Neural cell (in vitro differentiated cells): Measurements from ENCODE around the gene CDR2L.

Experiments used
- POLR2AphosphoS5 ChIP-seq: IDR thresholded peaks from 2 replicates; pipeline ENCODE4 v1.6.1; 2012
- TAF1 ChIP-seq: IDR thresholded peaks from 2 replicates; pipeline ENCODE4 v1.6.1; 2012; ENCODE audit warnings: low read depth
- TF ChIP-seq, protein P1 (sequence below): fragments of 450-650 bp; IDR thresholded peaks from 2 replicates; pipeline ENCODE4 v1.5.1; 2014; ENCODE audit warnings: antibody characterized with exemption, mild to moderate bottlenecking, moderate library complexity; ENCODE audit not compliant: poor library complexity, severe bottlenecking

DNA sequence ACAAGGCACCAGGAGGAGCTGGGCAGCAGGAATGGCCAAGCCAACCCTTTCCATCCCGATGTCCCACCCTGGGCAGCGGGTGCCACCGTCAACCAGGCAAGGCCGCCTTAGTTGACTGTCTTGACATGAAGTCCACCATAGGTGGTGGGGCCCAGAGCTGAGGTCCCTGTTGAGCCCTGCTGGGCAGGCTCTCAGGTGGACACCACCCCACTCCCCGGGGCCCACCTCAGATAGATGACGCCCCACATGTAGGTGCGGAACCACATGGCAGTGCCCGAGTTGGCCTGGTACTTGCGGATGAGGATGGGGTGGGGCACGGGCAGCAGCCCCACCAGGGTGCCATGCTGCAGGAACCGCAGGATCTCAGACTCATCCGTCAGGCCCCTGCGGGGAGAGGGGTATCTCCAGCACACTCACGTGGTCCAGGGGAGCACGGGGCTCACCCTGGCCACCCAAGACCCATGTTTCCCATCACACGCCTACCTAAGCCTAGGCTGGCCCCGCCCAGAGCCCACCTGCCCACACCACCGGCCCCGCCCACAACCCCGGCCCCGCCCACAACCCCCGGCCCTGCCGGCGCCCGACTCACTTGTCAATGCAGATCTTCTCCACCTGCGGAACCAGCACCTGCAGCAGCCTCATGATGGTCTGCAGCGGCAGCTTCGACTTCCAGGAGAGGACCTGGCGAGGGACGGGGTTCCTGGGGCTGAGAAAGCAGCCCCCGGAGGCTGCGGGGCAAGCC lies 35.6 kb upstream of the CDR2L start:
- TF ChIP-seq, protein P1, sequence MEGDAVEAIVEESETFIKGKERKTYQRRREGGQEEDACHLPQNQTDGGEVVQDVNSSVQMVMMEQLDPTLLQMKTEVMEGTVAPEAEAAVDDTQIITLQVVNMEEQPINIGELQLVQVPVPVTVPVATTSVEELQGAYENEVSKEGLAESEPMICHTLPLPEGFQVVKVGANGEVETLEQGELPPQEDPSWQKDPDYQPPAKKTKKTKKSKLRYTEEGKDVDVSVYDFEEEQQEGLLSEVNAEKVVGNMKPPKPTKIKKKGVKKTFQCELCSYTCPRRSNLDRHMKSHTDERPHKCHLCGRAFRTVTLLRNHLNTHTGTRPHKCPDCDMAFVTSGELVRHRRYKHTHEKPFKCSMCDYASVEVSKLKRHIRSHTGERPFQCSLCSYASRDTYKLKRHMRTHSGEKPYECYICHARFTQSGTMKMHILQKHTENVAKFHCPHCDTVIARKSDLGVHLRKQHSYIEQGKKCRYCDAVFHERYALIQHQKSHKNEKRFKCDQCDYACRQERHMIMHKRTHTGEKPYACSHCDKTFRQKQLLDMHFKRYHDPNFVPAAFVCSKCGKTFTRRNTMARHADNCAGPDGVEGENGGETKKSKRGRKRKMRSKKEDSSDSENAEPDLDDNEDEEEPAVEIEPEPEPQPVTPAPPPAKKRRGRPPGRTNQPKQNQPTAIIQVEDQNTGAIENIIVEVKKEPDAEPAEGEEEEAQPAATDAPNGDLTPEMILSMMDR = no peak
- TF ChIP-seq TAF1 (no peak), POLR2AphosphoS5 (no peak)
